GM12892 (cell line): ENCODE measurements around the gene ACADM.

Experiments
- POLR2A ChIP-seq: IDR thresholded peaks from 2 replicates; pipeline ENCODE4 v1.6.1; 2011; ENCODE audit warnings: low read depth, low read length, control low read depth
- POLR2AphosphoS5 ChIP-seq: IDR thresholded peaks from 2 replicates; pipeline ENCODE4 v1.6.1; 2011; ENCODE audit warnings: low read depth, low read length, control low read depth
- TAF1 ChIP-seq: IDR thresholded peaks from 2 replicates; pipeline ENCODE4 v1.6.1; 2011; ENCODE audit warnings: low read depth, mild to moderate bottlenecking, control low read depth, low read length, borderline replicate concordance

GRCh38 chr1:75723989-75724471 lies 479 bp upstream of the ACADM start:
- no peak for TF ChIP-seq POLR2A
- no peak for TF ChIP-seq POLR2AphosphoS5
- TF ChIP-seq TAF1 = no peak; the same call in 1 of the 2 replicates
